ENCODE data around the gene SART3. TPM values are rescaled to one million over a fixed set of nuclear protein-coding genes. Genes with fewer than 3 reads are reported as not detected.
A peak's percentile ranks its signal among the peaks of the same experiment; 100 is the strongest.

SART3 gene
- total RNA-seq, 1 experiment from 2014 or later = 108 TPM

DNA sequence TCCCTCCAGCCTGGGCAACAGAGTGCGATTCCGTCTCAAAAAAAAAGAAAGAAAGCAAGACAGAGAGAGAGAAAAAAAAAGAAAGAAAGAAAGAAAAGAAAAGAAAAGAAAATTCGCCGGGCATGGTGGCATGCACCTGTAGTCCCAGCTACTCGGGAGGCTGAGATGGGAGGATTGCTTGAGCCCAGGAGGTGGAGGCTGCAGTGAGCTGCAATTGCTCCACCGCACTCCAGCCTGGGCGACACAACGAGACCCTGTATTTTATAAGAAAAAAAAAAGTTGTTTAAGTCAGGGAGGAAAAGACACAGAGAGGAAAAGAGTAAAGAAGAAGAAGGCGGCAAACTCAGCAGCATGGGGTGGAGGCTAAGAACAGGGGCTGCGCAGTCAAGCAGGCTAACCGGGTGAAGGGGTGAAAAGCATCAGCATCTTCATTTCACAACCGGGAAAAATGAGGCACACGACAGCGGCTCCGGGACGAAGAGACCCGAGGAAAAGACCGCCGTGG lies 46.5 kb downstream of the SART3 start:
- Histone ChIP-seq H2AFZ (ENCODE audit: low read length) (0 out of 2 replicates have a peak overlapping the region, but pooled peaks have one; percentile 69), H3K27me3 (ENCODE audit: low read length) (no peaks in the 10 kb centered on the region), H3K36me3 (ENCODE audit: insufficient read depth, low read length) (peaks cover 8% of the 10 kb centered on the region; the same call in 1 of the 2 replicates), H4K20me1 (ENCODE audit: insufficient read depth, low read depth, low read length) (0 out of 2 replicates have a peak, but pooled peaks cover 12% of the 10 kb centered on the region), H3K4me3 (ENCODE audit: low read length) (peak overlapping the region; percentile 80), H3K4me1 (ENCODE audit: low read length) (peaks cover 22% of the 10 kb centered on the region), H3K9me2 (replicated peaks; ENCODE audit: insufficient read depth, low read length) (no peaks in the 10 kb centered on the region), H3K4me2 (ENCODE audit: low read depth, low read length, poor library complexity, severe bottlenecking) (peak overlapping the region; percentile 77), H3K79me2 (ENCODE audit: low read length) (no peaks in the 10 kb centered on the region), H3K9me3 (ENCODE audit: low read length) (no peaks in the 10 kb centered on the region), H3K27ac (ENCODE audit: low read length) (no peak overlapping the region), H3K9ac (ENCODE audit: low read length) (peak overlapping the region; percentile 55)
- DNase-seq = no peak

- Histone ChIP-seq H3K4me1 (ENCODE audit: low read length) (peaks cover 21% of the 10 kb centered on the region), H3K79me2 (ENCODE audit: low read length) (no peaks in the 10 kb centered on the region), H2AFZ (ENCODE audit: low read length) (0 out of 2 replicates have a peak overlapping the region, but pooled peaks have one; percentile 33), H3K9ac (ENCODE audit: low read length) (peak overlapping the region; percentile 42; the same call in 1 of the 2 replicates), H3K36me3 (ENCODE audit: insufficient read depth, low read length) (no peaks in the 10 kb centered on the region), H3K27me3 (ENCODE audit: low read length) (no peaks in the 10 kb centered on the region), H3K27ac (ENCODE audit: low read length) (no peak overlapping the region), H3K9me3 (ENCODE audit: low read length) (no peaks in the 10 kb centered on the region), H3K4me3 (ENCODE audit: low read length) (no peak overlapping the region), H3K4me2 (ENCODE audit: low read depth, low read length, poor library complexity, severe bottlenecking) (peak overlapping the region; percentile 45), H3K9me2 (replicated peaks; ENCODE audit: insufficient read depth, low read length) (no peaks in the 10 kb centered on the region), H4K20me1 (ENCODE audit: insufficient read depth, low read depth, low read length) (0 out of 2 replicates have a peak, but pooled peaks cover 9% of the 10 kb centered on the region)
- DNase-seq = peak; percentile 90
Measured at GRCh38 chr12:108511633-108512540, 49.1 kb downstream of the SART3 start.

DNA sequence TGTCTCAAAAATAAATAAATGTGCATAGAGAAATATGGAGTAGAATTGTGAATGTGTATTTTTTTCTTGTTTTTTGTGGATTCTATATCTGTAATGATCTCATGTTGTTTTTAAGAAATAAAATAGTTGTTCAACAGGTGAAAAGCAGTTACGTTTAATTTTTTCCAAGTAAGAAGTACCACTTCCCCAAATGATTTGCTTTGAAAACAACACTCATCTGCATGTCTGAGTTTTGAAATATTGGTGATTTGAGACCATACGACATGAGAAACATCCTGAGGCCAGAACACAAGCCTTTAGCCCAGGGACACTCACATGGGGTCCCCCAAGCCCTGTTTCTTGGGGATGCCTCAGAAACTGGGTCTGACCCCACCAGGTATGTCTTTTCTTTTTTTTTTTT lies 50.1 kb downstream of the SART3 start:
- no peaks in the 10 kb centered on the region for H3K79me2 ChIP-seq (ENCODE audit: low read length)
- peaks cover 11% of the 10 kb centered on the region for H3K4me1 ChIP-seq (ENCODE audit: low read length)
- H3K27me3 ChIP-seq (ENCODE audit: low read length) = no peaks in the 10 kb centered on the region
- no peak for DNase-seq
- no peaks in the 10 kb centered on the region for H3K9me3 ChIP-seq (ENCODE audit: low read length)
- H3K27ac ChIP-seq (ENCODE audit: low read length) = no peak overlapping the region
- H4K20me1 ChIP-seq (ENCODE audit: insufficient read depth, low read depth, low read length) = no peaks in the 10 kb centered on the region
- H3K4me3 ChIP-seq (ENCODE audit: low read length) = no peak overlapping the region
- H3K9ac ChIP-seq (ENCODE audit: low read length) = no peak overlapping the region
- no peak overlapping the region for H2AFZ ChIP-seq (ENCODE audit: low read length)
- no peaks in the 10 kb centered on the region for H3K9me2 ChIP-seq (replicated peaks; ENCODE audit: insufficient read depth, low read length)
- H3K4me2 ChIP-seq (ENCODE audit: low read depth, low read length, poor library complexity, severe bottlenecking) = no peak overlapping the region
- H3K36me3 ChIP-seq (ENCODE audit: insufficient read depth, low read length) = no peaks in the 10 kb centered on the region

DNA sequence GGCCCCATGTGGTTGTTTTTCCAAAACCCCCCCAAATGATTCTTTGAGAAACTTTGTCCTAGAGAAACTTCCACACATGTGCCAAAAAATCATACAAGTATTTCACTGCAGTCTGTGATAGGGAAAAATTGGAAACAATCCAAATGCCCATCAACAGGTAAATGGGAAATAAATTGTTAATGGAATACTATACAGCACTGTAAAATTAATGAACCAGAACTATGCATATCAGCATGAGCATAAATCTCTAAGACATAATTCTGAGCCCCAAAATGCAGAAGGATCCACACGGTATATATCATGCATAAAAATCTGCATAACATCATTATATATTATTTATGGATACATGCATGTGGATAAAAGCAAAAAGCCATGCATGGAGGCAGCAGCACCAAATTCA lies 51.2 kb downstream of the SART3 start:
- no peaks in the 10 kb centered on the region for H4K20me1 ChIP-seq (ENCODE audit: insufficient read depth, low read depth, low read length)
- no peak overlapping the region for H3K4me3 ChIP-seq (ENCODE audit: low read length)
- H3K4me2 ChIP-seq (ENCODE audit: low read depth, low read length, poor library complexity, severe bottlenecking) = no peak overlapping the region

GRCh38 chr12:108507971-108508642 lies 52.9 kb downstream of the SART3 start:
- no peak for DNase-seq
- Histone ChIP-seq H3K9ac (ENCODE audit: low read length) (no peak overlapping the region), H3K4me1 (ENCODE audit: low read length) (peaks cover 3% of the 10 kb centered on the region; the same call in 1 of the 2 replicates), H3K27me3 (ENCODE audit: low read length) (no peaks in the 10 kb centered on the region), H3K27ac (ENCODE audit: low read length) (no peak overlapping the region), H3K9me3 (ENCODE audit: low read length) (peaks cover 2% of the 10 kb centered on the region; the same call in 1 of the 2 replicates), H3K4me3 (ENCODE audit: low read length) (no peak overlapping the region), H3K36me3 (ENCODE audit: insufficient read depth, low read length) (peaks cover under 1% of the 10 kb centered on the region; the same call in 1 of the 2 replicates), H3K9me2 (replicated peaks; ENCODE audit: insufficient read depth, low read length) (no peaks in the 10 kb centered on the region), H3K79me2 (ENCODE audit: low read length) (no peaks in the 10 kb centered on the region), H2AFZ (ENCODE audit: low read length) (no peak overlapping the region), H3K4me2 (ENCODE audit: low read depth, low read length, poor library complexity, severe bottlenecking) (no peak overlapping the region), H4K20me1 (ENCODE audit: insufficient read depth, low read depth, low read length) (no peaks in the 10 kb centered on the region)

More for the DNA sequence above, 51.2 kb downstream of the SART3 start:
- no peaks in the 10 kb centered on the region for H3K36me3 ChIP-seq (ENCODE audit: insufficient read depth, low read length)
- no peak overlapping the region for H3K9ac ChIP-seq (ENCODE audit: low read length)
- H3K79me2 ChIP-seq (ENCODE audit: low read length) = no peaks in the 10 kb centered on the region
- H2AFZ ChIP-seq (ENCODE audit: low read length) = no peak overlapping the region
- no peaks in the 10 kb centered on the region for H3K9me2 ChIP-seq (replicated peaks; ENCODE audit: insufficient read depth, low read length)
- H3K9me3 ChIP-seq (ENCODE audit: low read length) = no peaks in the 10 kb centered on the region
- no peak for DNase-seq
- peaks cover 7% of the 10 kb centered on the region for H3K4me1 ChIP-seq (ENCODE audit: low read length)
- no peak overlapping the region for H3K27ac ChIP-seq (ENCODE audit: low read length)
- no peaks in the 10 kb centered on the region for H3K27me3 ChIP-seq (ENCODE audit: low read length)

DNA sequence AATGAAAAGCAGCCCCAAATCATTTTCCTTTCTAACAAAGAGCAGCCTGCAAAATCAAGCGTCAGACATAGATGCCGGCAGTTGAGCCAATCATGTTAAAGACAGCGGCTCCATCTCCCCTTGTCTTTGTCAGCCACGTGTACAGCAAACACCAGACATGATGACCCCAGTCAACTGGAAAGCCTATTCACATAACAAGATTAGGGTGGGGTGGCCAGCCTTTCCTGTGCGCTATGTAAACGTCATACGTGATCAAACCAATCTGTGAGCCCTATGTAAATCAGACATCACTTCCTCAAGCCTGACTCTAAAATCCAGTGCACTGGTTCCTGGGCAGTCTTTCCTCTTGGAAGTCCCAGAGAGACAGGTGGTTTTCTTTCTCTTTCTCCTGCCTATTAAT lies 55.8 kb downstream of the SART3 start:
- H3K4me3 ChIP-seq (ENCODE audit: low read length) = no peak overlapping the region
- H4K20me1 ChIP-seq (ENCODE audit: insufficient read depth, low read depth, low read length) = no peaks in the 10 kb centered on the region
- H3K36me3 ChIP-seq (ENCODE audit: insufficient read depth, low read length) = peaks cover 3% of the 10 kb centered on the region; the same call in 1 of the 2 replicates
- H2AFZ ChIP-seq (ENCODE audit: low read length) = no peak overlapping the region
- no peak overlapping the region for H3K4me2 ChIP-seq (ENCODE audit: low read depth, low read length, poor library complexity, severe bottlenecking)
- no peak overlapping the region for H3K9ac ChIP-seq (ENCODE audit: low read length)
- no peaks in the 10 kb centered on the region for H3K9me2 ChIP-seq (replicated peaks; ENCODE audit: insufficient read depth, low read length)
- no peak overlapping the region for H3K27ac ChIP-seq (ENCODE audit: low read length)
- H3K79me2 ChIP-seq (ENCODE audit: low read length) = no peaks in the 10 kb centered on the region
- DNase-seq = no peak
- no peaks in the 10 kb centered on the region for H3K27me3 ChIP-seq (ENCODE audit: low read length)
- H3K4me1 ChIP-seq (ENCODE audit: low read length) = no peaks in the 10 kb centered on the region
- peaks cover 6% of the 10 kb centered on the region; the same call in 1 of the 2 replicates for H3K9me3 ChIP-seq (ENCODE audit: low read length)

DNA sequence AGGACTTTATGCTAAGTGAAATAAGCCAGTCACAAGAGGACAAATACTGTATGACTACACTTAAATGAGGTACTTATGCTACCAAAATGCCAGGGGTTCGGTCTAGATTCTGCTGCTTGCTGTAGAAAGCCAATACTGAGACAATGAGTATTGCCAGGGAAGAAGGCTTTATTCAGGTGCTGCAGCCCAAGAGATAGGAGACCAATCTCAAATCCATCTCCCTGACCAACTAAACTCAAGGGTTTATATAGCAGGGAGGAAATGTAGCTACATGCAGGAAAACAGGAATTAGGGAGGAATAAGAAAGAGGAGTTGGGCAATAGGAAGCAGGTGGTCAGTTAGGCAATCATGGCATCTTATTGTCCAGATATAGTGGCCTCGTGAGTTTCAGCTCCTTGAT lies 58.1 kb downstream of the SART3 start:
- H3K9me2 ChIP-seq (replicated peaks; ENCODE audit: insufficient read depth, low read length) = no peaks in the 10 kb centered on the region
- H3K9me3 ChIP-seq (ENCODE audit: low read length) = peaks cover 6% of the 10 kb centered on the region; the same call in 1 of the 2 replicates
- H3K4me3 ChIP-seq (ENCODE audit: low read length) = no peak overlapping the region
- H3K27me3 ChIP-seq (ENCODE audit: low read length) = no peaks in the 10 kb centered on the region
- H3K27ac ChIP-seq (ENCODE audit: low read length) = no peak overlapping the region
- DNase-seq = no peak
- H2AFZ ChIP-seq (ENCODE audit: low read length) = no peak overlapping the region
- no peaks in the 10 kb centered on the region for H3K4me1 ChIP-seq (ENCODE audit: low read length)
- no peaks in the 10 kb centered on the region for H3K79me2 ChIP-seq (ENCODE audit: low read length)
- no peaks in the 10 kb centered on the region for H4K20me1 ChIP-seq (ENCODE audit: insufficient read depth, low read depth, low read length)
- no peak overlapping the region for H3K9ac ChIP-seq (ENCODE audit: low read length)
- peaks cover 3% of the 10 kb centered on the region; the same call in 1 of the 2 replicates for H3K36me3 ChIP-seq (ENCODE audit: insufficient read depth, low read length)
- no peak overlapping the region for H3K4me2 ChIP-seq (ENCODE audit: low read depth, low read length, poor library complexity, severe bottlenecking)

GRCh38 chr12:108498136-108498535 lies 62.8 kb downstream of the SART3 start:
- H4K20me1 ChIP-seq (ENCODE audit: insufficient read depth, low read depth, low read length) = no peaks in the 10 kb centered on the region
- DNase-seq = no peak
- no peak overlapping the region for H3K4me2 ChIP-seq (ENCODE audit: low read depth, low read length, poor library complexity, severe bottlenecking)
- no peak overlapping the region for H3K27ac ChIP-seq (ENCODE audit: low read length)
- no peaks in the 10 kb centered on the region for H3K79me2 ChIP-seq (ENCODE audit: low read length)
- peaks cover 3% of the 10 kb centered on the region; the same call in 1 of the 2 replicates for H3K36me3 ChIP-seq (ENCODE audit: insufficient read depth, low read length)
- H3K4me3 ChIP-seq (ENCODE audit: low read length) = no peak overlapping the region
- H3K9me2 ChIP-seq (replicated peaks; ENCODE audit: insufficient read depth, low read length) = no peaks in the 10 kb centered on the region
- H2AFZ ChIP-seq (ENCODE audit: low read length) = no peak overlapping the region
- no peaks in the 10 kb centered on the region for H3K27me3 ChIP-seq (ENCODE audit: low read length)
- no peak overlapping the region for H3K9ac ChIP-seq (ENCODE audit: low read length)
- no peaks in the 10 kb centered on the region for H3K4me1 ChIP-seq (ENCODE audit: low read length)
- peaks cover 4% of the 10 kb centered on the region; the same call in 1 of the 2 replicates for H3K9me3 ChIP-seq (ENCODE audit: low read length)

Measured in Karpas-422 (cell line).